GOT3 (cell line): ENCODE results near the gene DOCK4.

Experiments used
- DNase-seq: peaks from one replicate; lab custom pipeline; 2025; ENCODE audit warnings: mixed read lengths; lab: John Stamatoyannopoulos, UW

DOCK4 gene

GRCh38 chr7:112188257-112188656 lies 17.9 kb downstream of the DOCK4 start:
- no peak for DNase-seq

- DNase-seq = no peak
These were observed 19.9 kb downstream of the DOCK4 start for GRCh38 chr7:112186300-112186699.

GRCh38 chr7:112185005-112185834 lies 21.0 kb downstream of the DOCK4 start:
- no peak for DNase-seq

- no peak for DNase-seq
These were observed 21.7 kb downstream of the DOCK4 start for GRCh38 chr7:112184455-112184854.

- DNase-seq = no peak
These were observed 22.9 kb downstream of the DOCK4 start for GRCh38 chr7:112183266-112183665.

GRCh38 chr7:112182749-112183148 lies 23.4 kb downstream of the DOCK4 start:
- no peak for DNase-seq

GRCh38 chr7:112180223-112180622 lies 26.0 kb downstream of the DOCK4 start:
- DNase-seq = no peak

- DNase-seq = no peak
These were observed 29.3 kb downstream of the DOCK4 start for GRCh38 chr7:112176693-112177415.

GRCh38 chr7:112176241-112176640 lies 30.0 kb downstream of the DOCK4 start:
- DNase-seq = no peak

GRCh38 chr7:112174192-112174591 lies 32.0 kb downstream of the DOCK4 start:
- DNase-seq = no peak

GRCh38 chr7:112173568-112173905 lies 32.7 kb downstream of the DOCK4 start:
- no peak for DNase-seq

- DNase-seq = no peak
These were observed 33.2 kb downstream of the DOCK4 start for GRCh38 chr7:112172870-112173567.

- DNase-seq = no peak
These were observed 34.5 kb downstream of the DOCK4 start for GRCh38 chr7:112171673-112172072.

- no peak for DNase-seq
These were observed 37.3 kb downstream of the DOCK4 start for GRCh38 chr7:112168915-112169314.

- DNase-seq = no peak
These were observed 39.1 kb downstream of the DOCK4 start for GRCh38 chr7:112167147-112167546.

GRCh38 chr7:112162784-112163506 lies 43.3 kb downstream of the DOCK4 start:
- no peak for DNase-seq

- DNase-seq = no peak
These were observed 43.9 kb downstream of the DOCK4 start for GRCh38 chr7:112162142-112162766.

- no peak for DNase-seq
These were observed 44.7 kb downstream of the DOCK4 start for GRCh38 chr7:112161253-112162141.

GRCh38 chr7:112160771-112161150 lies 45.4 kb downstream of the DOCK4 start:
- DNase-seq = no peak

- DNase-seq = no peak
These were observed 45.9 kb downstream of the DOCK4 start for GRCh38 chr7:112160130-112160770.
